PC-3 (cell line): ENCODE measurements around the gene GMPR.

Source experiments
- CTCF ChIP-seq: fragments of 300-600 bp; sonication (generic); conservative IDR thresholded peaks from 2 replicates; pipeline ENCODE4 v1.5.1; 2017; ENCODE audit warnings: antibody characterized with exemption, low read depth, mild to moderate bottlenecking, low read length
- EZH2 ChIP-seq: fragments of 300-600 bp; sonication (generic); IDR thresholded peaks from one replicate; pipeline ENCODE4 v1.6.1; 2017; ENCODE audit warnings: antibody characterized with exemption, mild to moderate bottlenecking, low read length; ENCODE audit not compliant: unreplicated experiment
- EZH2phosphoT487 ChIP-seq: fragments of 300-600 bp; sonication (generic); IDR thresholded peaks from 2 replicates; pipeline ENCODE4 v1.6.1; 2018; ENCODE audit warnings: mild to moderate bottlenecking, antibody characterized with exemption, low read length, borderline replicate concordance

- no peak for TF ChIP-seq CTCF
- no peak for TF ChIP-seq EZH2
- TF ChIP-seq EZH2phosphoT487: no peak
Observed at GRCh38 chr6:16302721-16303552, 64.5 kb downstream of the GMPR start.
